GM12875 (cell line): ENCODE results near the gene RCE1.

Experiments used
- H3K4me3 ChIP-seq: one replicate; pipeline ENCODE4 v1.5.1; 2011; ENCODE audit warnings: low read depth, low read length, control low read depth
- CTCF ChIP-seq: IDR thresholded peaks from 2 replicates; pipeline ENCODE4 v1.5.1; 2011; ENCODE audit warnings: low read depth, mild to moderate bottlenecking, control low read depth, inconsistent platforms, low read length, moderate library complexity, borderline replicate concordance; ENCODE audit not compliant: insufficient read depth

Gene RCE1

GRCh38 chr11:66863428-66864125 is 20.3 kb downstream of the RCE1 start:
- no peak for TF ChIP-seq CTCF
- no peak overlapping the region for H3K4me3 ChIP-seq

- no peak overlapping the region for H3K4me3 ChIP-seq
- TF ChIP-seq CTCF = no peak
These were observed 21.1 kb downstream of the RCE1 start for GRCh38 chr11:66864172-66864901.

- no peak for TF ChIP-seq CTCF
These were observed 21.9 kb downstream of the RCE1 start for GRCh38 chr11:66864924-66865697.

GRCh38 chr11:66866007-66866406 is 22.8 kb downstream of the RCE1 start:
- no peak overlapping the region for H3K4me3 ChIP-seq
- TF ChIP-seq CTCF = no peak

More at GRCh38 chr11:66864924-66865697, 21.9 kb downstream of the RCE1 start:
- no peak overlapping the region for H3K4me3 ChIP-seq

- no peak overlapping the region for H3K4me3 ChIP-seq
- TF ChIP-seq CTCF = no peak
These were observed 23.3 kb downstream of the RCE1 start for GRCh38 chr11:66866511-66866986.

- peak; percentile 25; the same call in 1 of the 2 replicates for TF ChIP-seq CTCF
- no peak overlapping the region for H3K4me3 ChIP-seq
These were observed 24.3 kb downstream of the RCE1 start for GRCh38 chr11:66867425-66868040.
